HepG2 (cell line): ENCODE data around the gene TNFAIP2. TPM values are rescaled to one million over a fixed set of nuclear protein-coding genes. Genes with fewer than 3 reads are reported as not detected.
A peak's percentile ranks its signal among the peaks of the same experiment; 100 is the strongest.

ENCODE experiments used
- GABPA ChIP-seq, 2 experiments: IDR thresholded peaks; 2 replicates each; pipeline ENCODE4 v1.6.1; 2011 to 2016; ENCODE audit warnings: low read depth in 2 of 2, low read length in 1 of 2, missing biosample characterization in 1 of 2, missing genetic modification characterization in 1 of 2
- HNRNPL ChIP-seq: fragments of 200-400 bp; formaldehyde crosslinking; IDR thresholded peaks from 2 replicates; pipeline ENCODE4 v1.6.1; 2017; ENCODE audit warnings: mild to moderate bottlenecking, low read depth, low read length
- JUN ChIP-seq: sonication (generic); formaldehyde crosslinking; IDR thresholded peaks from 2 replicates; pipeline ENCODE4 v1.4.0; 2020; ENCODE audit warnings: mild to moderate bottlenecking, missing genetic modification reagents
- SRSF1 ChIP-seq: fragments of 200-400 bp; formaldehyde crosslinking; optimal IDR thresholded peaks from 2 replicates; pipeline ENCODE3; 2017; ENCODE audit warnings: mild to moderate bottlenecking, low read depth, low read length, moderate library complexity
- THAP11 ChIP-seq: IDR thresholded peaks from 2 replicates; pipeline ENCODE4 v1.6.1; 2016; ENCODE audit warnings: missing biosample characterization, missing genetic modification reagents
- ZNF350 ChIP-seq: sonication (generic); formaldehyde crosslinking; IDR thresholded peaks from 2 replicates; pipeline ENCODE4 v1.4.0; 2020; ENCODE audit warnings: mild to moderate bottlenecking, low read depth, missing genetic modification reagents, borderline replicate concordance
- ZNF354B ChIP-seq: sonication (generic); formaldehyde crosslinking; IDR thresholded peaks from 2 replicates; pipeline ENCODE4 v1.8.0; 2022; ENCODE audit warnings: mild to moderate bottlenecking, missing genetic modification reagents
- ZNF607 ChIP-seq: sonication (generic); formaldehyde crosslinking; IDR thresholded peaks from 2 replicates; pipeline ENCODE4 v1.5.1; 2020; ENCODE audit warnings: missing genetic modification reagents, mild to moderate bottlenecking, borderline replicate concordance
- ZNF713 ChIP-seq: sonication (generic); formaldehyde crosslinking; IDR thresholded peaks from 2 replicates; pipeline ENCODE4 v1.4.0; 2020; ENCODE audit warnings: mild to moderate bottlenecking, missing genetic modification reagents
- ZNF891 ChIP-seq: sonication (generic); formaldehyde crosslinking; IDR thresholded peaks from 2 replicates; pipeline ENCODE4 v1.5.0; 2020; ENCODE audit warnings: mild to moderate bottlenecking, missing genetic modification reagents
- ZSCAN21 ChIP-seq: sonication (generic); formaldehyde crosslinking; IDR thresholded peaks from 2 replicates; pipeline ENCODE4 v1.8.0; 2022; ENCODE audit warnings: mild to moderate bottlenecking, missing genetic modification reagents, moderate library complexity, borderline replicate concordance
- polyA plus RNA-seq, 8 experiments: library from polyadenylated mRNA; depleted of rRNA in 3 of 8; stranded (reverse) in 7 of 8; unstranded in 1 of 8; fragments of >200 nt; fragmentation: Illumina TruSeq in 4 of 8; extraction: Trizol in 4 of 8; gene quantifications; 2 replicates each; pipeline versions ENCODE4 v1.2.1 to v1.2.3, GENCODE V29; 2011 to 2016; ENCODE audit warnings: low read depth in 4 of 8, missing spikeins in 1 of 8, mixed read lengths in 1 of 8; ENCODE audit not compliant: insufficient read depth in 1 of 8
- total RNA-seq, 5 experiments: library from RNA; depleted of rRNA; stranded (reverse); fragments of >200 nt; fragmentation: Illumina TruSeq; extraction: Trizol; gene quantifications; 2 replicates each; pipeline ENCODE4 v1.2.3, GENCODE V29; 2016; ENCODE audit warnings: low read depth in 1 of 5
- TF ChIP-seq, protein P1 (sequence below): IDR thresholded peaks from 2 replicates; pipeline ENCODE4 v1.6.1; 2016; ENCODE audit warnings: mild to moderate bottlenecking, missing biosample characterization, missing genetic modification reagents
- TF ChIP-seq, protein P2 (sequence below): sonication (generic); formaldehyde crosslinking; IDR thresholded peaks from 2 replicates; pipeline ENCODE4 v1.4.0; 2020; ENCODE audit warnings: mild to moderate bottlenecking, low read depth, missing genetic modification reagents
- TF ChIP-seq, protein P3 (sequence below): sonication (generic); formaldehyde crosslinking; IDR thresholded peaks from 2 replicates; pipeline ENCODE4 v1.4.0; 2020; ENCODE audit warnings: missing genetic modification reagents, low read depth, mild to moderate bottlenecking, borderline replicate concordance
- TF ChIP-seq, protein P4 (sequence below): sonication (generic); formaldehyde crosslinking; IDR thresholded peaks from 2 replicates; pipeline ENCODE4 v1.9.0; 2022; ENCODE audit warnings: missing genetic modification reagents, mild to moderate bottlenecking, borderline replicate concordance
- TF ChIP-seq, protein P5 (sequence below): sonication (generic); formaldehyde crosslinking; IDR thresholded peaks from 2 replicates; pipeline ENCODE4 v1.5.0; 2020; ENCODE audit warnings: mild to moderate bottlenecking, missing genetic modification reagents
- TF ChIP-seq, protein P6 (sequence below): sonication (generic); formaldehyde crosslinking; IDR thresholded peaks from 2 replicates; pipeline ENCODE4 v1.4.0; 2020; ENCODE audit warnings: missing genetic modification reagents, mild to moderate bottlenecking, borderline replicate concordance

TNFAIP2 gene
- total and polyA plus RNA-seq, 2 of the 13 experiments (the other 11 are each of a cell fraction or from before 2014, with no cell fraction given): 0.46 to 1.5 TPM

DNA sequence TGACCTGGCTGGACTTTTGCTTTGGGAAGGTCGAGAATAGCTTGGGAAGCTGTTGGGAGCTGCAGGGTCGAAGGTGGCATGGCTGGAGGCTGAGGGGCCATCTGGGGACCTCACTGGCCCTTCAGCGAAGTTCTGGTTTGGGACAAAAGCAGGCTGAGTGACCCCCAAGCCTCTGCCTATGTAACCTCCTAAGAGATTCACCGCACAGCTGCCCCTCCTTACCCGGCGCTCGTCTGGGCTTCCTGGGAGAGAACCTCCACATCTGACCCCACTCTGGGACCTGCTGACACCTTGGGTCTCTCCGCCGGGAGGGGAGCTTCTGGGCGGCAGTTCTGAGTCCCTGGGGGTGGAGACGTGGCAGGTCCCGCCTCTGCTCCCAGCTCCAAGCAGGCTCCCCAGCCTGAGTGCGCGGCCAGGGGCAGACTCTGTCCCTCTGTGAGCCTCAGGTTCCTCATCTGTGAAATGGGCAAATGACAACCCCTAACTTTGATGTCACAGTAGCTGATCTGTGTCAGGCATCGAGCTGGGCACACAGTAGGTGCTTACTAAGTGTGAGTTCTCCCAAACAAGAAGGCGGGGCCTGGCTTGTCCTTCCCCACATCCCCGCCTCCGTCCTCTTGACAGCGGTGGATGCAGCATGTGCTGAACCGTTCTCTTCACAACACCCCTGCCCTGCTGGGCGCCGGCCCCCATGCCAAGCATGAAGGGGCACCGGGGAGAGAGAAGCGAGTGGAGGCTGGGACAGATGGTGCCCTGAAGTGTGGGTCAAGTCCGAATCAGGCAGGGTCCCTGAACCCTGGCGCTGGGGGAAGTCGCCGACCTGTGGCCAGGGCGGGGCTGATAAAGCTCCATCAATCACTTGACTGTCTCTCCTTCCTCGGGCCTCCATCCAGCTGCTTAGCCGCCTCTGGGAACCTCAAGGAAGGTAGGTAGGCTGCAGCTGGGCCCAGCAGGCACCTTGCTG lies 25.0 kb upstream of the TNFAIP2 start (continued):
- TF ChIP-seq ZNF891 (CRISPR knock-in tag): 0 out of 2 replicates have a peak, but pooled peaks have one; percentile 11
- TF ChIP-seq ZNF350: no peak
- TF ChIP-seq, protein P1, sequence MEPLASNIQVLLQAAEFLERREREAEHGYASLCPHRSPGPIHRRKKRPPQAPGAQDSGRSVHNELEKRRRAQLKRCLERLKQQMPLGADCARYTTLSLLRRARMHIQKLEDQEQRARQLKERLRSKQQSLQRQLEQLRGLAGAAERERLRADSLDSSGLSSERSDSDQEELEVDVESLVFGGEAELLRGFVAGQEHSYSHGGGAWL (CRISPR knock-in tag): no peak; the same call in 1 of the 2 replicates
- peak; percentile 77; the same call in 1 of the 2 replicates for TF ChIP-seq HNRNPL
- no peak for TF ChIP-seq THAP11 (CRISPR knock-in tag)
- no peak for TF ChIP-seq ZNF354B
- TF ChIP-seq ZNF713 (CRISPR knock-in tag): no peak
- TF ChIP-seq ZNF607: no peak
- TF ChIP-seq, protein P2, sequence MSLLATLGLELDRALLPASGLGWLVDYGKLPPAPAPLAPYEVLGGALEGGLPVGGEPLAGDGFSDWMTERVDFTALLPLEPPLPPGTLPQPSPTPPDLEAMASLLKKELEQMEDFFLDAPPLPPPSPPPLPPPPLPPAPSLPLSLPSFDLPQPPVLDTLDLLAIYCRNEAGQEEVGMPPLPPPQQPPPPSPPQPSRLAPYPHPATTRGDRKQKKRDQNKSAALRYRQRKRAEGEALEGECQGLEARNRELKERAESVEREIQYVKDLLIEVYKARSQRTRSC (CRISPR knock-in tag): no peak
- TF ChIP-seq, protein P3, sequence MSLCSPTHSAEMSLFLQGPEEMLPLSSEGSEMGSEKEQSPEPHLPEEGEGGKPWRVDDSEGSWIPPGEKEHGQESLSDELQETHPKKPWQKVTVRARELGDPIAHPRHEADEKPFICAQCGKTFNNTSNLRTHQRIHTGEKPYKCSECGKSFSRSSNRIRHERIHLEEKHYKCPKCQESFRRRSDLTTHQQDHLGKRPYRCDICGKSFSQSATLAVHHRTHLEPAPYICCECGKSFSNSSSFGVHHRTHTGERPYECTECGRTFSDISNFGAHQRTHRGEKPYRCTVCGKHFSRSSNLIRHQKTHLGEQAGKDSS (CRISPR knock-in tag): peak; percentile 7; the same call in 1 of the 2 replicates
- TF ChIP-seq GABPA (IDR thresholded peaks at IDR 0.05; ENCODE audit: low read depth, low read length): no peak
- no peak for TF ChIP-seq GABPA (CRISPR knock-in tag; IDR thresholded peaks at IDR 0.05; ENCODE audit: low read depth)
- no peak for TF ChIP-seq JUN (CRISPR knock-in tag)
- TF ChIP-seq, protein P4, sequence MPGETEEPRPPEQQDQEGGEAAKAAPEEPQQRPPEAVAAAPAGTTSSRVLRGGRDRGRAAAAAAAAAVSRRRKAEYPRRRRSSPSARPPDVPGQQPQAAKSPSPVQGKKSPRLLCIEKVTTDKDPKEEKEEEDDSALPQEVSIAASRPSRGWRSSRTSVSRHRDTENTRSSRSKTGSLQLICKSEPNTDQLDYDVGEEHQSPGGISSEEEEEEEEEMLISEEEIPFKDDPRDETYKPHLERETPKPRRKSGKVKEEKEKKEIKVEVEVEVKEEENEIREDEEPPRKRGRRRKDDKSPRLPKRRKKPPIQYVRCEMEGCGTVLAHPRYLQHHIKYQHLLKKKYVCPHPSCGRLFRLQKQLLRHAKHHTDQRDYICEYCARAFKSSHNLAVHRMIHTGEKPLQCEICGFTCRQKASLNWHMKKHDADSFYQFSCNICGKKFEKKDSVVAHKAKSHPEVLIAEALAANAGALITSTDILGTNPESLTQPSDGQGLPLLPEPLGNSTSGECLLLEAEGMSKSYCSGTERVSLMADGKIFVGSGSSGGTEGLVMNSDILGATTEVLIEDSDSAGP (CRISPR knock-in tag): no peak
- TF ChIP-seq ZSCAN21 (CRISPR knock-in tag): no peak
- TF ChIP-seq SRSF1: peak; percentile 66
- TF ChIP-seq, protein P5, sequence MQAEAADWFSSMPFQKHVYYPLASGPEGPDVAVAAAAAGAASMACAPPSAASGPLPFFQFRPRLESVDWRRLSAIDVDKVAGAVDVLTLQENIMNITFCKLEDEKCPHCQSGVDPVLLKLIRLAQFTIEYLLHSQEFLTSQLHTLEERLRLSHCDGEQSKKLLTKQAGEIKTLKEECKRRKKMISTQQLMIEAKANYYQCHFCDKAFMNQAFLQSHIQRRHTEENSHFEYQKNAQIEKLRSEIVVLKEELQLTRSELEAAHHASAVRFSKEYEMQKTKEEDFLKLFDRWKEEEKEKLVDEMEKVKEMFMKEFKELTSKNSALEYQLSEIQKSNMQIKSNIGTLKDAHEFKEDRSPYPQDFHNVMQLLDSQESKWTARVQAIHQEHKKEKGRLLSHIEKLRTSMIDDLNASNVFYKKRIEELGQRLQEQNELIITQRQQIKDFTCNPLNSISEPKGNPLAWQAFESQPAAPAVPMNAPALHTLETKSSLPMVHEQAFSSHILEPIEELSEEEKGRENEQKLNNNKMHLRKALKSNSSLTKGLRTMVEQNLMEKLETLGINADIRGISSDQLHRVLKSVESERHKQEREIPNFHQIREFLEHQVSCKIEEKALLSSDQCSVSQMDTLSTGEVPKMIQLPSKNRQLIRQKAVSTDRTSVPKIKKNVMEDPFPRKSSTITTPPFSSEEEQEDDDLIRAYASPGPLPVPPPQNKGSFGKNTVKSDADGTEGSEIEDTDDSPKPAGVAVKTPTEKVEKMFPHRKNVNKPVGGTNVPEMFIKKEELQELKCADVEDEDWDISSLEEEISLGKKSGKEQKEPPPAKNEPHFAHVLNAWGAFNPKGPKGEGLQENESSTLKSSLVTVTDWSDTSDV (CRISPR knock-in tag): no peak
- TF ChIP-seq, protein P6, sequence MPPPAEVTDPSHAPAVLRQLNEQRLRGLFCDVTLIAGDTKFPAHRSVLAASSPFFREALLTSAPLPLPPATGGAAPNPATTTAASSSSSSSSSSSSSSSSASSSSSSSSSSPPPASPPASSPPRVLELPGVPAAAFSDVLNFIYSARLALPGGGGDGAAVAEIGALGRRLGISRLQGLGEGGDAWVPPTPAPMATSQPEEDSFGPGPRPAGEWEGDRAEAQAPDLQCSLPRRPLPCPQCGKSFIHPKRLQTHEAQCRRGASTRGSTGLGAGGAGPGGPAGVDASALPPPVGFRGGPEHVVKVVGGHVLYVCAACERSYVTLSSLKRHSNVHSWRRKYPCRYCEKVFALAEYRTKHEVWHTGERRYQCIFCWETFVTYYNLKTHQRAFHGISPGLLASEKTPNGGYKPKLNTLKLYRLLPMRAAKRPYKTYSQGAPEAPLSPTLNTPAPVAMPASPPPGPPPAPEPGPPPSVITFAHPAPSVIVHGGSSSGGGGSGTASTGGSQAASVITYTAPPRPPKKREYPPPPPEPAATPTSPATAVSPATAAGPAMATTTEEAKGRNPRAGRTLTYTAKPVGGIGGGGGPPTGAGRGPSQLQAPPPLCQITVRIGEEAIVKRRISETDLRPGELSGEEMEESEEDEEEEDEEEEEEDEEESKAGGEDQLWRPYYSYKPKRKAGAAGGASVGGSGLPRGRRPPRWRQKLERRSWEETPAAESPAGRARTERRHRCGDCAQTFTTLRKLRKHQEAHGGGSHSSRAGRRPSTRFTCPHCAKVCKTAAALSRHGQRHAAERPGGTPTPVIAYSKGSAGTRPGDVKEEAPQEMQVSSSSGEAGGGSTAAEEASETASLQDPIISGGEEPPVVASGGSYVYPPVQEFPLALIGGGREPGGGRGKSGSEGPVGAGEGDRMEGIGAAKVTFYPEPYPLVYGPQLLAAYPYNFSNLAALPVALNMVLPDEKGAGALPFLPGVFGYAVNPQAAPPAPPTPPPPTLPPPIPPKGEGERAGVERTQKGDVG: 0 out of 2 replicates have a peak, but pooled peaks have one; percentile 54
